Right lung (tissue), 5 donors: ENCODE measurements around the gene NPHP4. TPM values are rescaled to one million over a fixed set of nuclear protein-coding genes. Genes with fewer than 3 reads are reported as not detected.

Source experiments
- DNase-seq, 2 donors: peaks; one replicate each; pipeline ENCODE4 v3.0.0-alpha.2; 2013
- polyA plus RNA-seq, 5 donors: library from polyadenylated mRNA; unstranded; fragments of 120-200 nt; gene quantifications; one replicate each; pipeline versions ENCODE4 v1.2.1 to v1.2.3, GENCODE V29; 2013; ENCODE audit warnings: inconsistent platforms in 1 of 5, low replicate concordance in 1 of 5; ENCODE audit not compliant: insufficient read length in 5 of 5, insufficient read depth in 1 of 5

NPHP4 gene
- polyA plus RNA-seq, 5 donors, result 7.1 to 12.6 (median 9.9) TPM

DNA sequence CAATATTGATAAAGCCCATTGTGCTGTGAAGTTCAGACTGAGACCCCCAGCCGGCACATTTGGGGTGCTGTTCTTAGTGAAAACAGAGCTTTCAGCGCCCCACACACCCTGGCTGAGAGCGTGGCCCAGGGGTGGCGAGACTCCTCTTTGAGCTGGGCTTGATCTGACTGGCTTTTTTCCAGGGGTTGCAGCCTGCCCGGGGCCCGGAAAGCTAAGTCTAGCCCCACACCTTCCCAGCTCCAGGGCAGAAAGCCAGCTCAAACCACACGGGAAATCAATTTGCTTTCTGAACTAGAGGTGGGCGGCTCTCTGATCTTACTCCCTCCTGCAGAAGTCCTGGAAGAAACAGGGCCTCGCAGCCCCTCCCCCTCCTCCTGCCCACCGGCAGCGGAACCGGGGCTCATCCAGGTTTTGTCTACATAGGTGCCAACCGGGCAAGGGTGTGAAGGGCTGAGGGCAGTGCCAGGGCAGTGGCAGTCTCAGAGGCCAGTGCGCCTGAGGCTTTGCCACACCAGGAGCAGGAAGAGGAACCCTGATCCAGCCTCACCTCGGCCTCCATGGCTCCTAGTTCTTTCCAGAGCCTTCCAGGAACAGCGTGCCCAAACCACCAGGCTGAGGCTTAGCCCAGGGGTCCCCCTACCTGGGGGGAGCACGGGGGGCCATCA is 155.3 kb downstream of the NPHP4 start:
- DNase-seq, result no peak

DNA sequence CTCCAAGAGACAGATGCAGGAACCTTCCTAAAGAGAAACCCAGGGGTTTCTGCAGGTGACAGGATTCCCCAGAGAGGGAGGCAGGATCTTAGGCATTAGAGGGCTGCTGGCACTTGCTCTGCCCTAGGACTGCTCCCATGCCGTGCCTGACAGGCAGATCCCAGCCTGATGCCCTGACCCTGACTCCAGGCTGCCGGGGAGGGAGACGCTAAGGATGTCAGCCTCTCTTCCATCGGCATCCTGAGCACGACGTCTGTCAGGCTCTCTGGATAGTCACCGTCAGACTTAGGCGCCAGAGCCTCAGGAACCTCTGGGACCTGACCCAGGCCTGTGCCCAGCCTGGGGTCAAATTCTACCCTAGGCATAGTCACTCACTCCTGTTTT is 157.1 kb downstream of the NPHP4 start:
- DNase-seq, result no peak

DNA sequence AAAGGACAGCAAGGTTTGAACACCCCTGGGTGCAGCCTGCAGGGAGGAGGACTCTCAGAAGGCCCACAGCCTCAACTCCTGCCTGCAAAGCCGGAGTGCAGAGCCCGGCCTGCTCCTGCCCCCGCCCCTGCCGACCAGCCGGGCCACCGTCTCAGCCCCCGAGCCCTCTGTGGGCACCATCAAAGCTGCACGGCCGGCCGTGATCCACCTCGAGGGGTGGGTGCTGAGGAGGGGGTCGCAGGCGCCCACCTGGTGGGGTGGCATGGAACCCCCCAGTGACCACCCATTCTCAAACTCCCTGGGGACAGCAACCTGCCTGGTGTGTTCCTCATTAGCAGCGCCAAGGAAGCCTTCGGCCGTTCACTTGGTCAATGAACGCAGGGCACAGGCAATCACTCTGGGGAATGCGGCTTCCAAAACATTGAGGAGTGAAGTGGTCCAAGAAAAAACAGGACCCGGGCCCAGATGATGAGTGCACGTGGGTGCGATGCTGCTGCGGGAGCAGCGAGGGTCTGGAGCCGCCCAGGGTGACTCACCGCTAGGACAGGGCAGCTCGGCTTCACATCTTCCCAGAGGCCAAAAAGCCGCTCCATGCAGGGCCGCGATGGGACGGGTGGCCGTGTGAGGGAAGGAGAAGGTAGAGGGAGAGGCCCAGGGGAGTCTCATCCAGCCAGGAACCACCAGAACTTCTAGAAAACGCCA is 157.6 kb downstream of the NPHP4 start:
- DNase-seq, result no peak

DNA sequence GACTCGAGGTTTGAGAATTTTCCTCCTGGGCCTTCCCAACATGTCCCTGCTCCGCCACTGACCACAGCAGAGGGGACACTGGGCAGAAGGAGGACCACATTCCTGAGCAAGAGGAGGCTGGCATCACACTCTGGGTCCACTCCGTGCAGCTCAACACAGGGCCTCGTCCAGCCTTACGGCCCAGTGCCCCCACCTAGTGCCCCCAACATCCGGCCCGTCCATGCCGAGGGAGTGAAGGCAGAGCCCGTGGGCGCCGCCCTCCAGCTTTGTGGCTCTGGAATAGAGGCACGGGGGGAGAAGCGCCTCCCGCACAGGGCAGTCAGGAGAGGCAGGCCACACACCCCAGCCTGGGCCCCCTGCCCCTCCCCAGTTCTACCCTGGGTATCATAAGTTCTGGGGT is 158.3 kb downstream of the NPHP4 start:
- DNase-seq, result no peak

GRCh38 chr1:5832916-5833895 is 159.0 kb downstream of the NPHP4 start:
- DNase-seq, result no peak

- no peak for DNase-seq
Measured at GRCh38 chr1:5831600-5832335, 160.5 kb downstream of the NPHP4 start.

GRCh38 chr1:5830771-5831599 is 161.2 kb downstream of the NPHP4 start:
- DNase-seq, result no peak

DNA sequence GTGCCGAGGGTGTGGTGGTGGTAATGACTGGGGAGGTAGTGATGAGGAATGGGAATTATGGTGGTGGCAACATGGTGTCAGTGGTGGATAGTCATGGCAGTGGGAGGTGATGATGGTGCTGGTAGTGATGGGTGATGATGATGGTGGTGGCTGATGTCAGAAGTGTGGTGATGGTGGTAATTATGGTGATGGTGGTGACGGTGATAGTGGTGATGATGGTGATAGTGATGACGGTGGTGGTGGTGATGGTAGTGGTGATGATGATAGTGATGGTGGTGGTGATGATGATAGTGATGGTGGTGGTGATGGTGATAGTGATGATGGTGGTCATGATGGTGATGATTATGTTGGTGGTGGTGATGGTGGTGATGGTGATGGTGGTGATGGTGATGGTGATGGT is 162.8 kb downstream of the NPHP4 start:
- no peak for DNase-seq

GRCh38 chr1:5828308-5828935 is 163.8 kb downstream of the NPHP4 start:
- no peak for DNase-seq

- no peak for DNase-seq
Measured at GRCh38 chr1:5827516-5827915, 164.7 kb downstream of the NPHP4 start.

DNA sequence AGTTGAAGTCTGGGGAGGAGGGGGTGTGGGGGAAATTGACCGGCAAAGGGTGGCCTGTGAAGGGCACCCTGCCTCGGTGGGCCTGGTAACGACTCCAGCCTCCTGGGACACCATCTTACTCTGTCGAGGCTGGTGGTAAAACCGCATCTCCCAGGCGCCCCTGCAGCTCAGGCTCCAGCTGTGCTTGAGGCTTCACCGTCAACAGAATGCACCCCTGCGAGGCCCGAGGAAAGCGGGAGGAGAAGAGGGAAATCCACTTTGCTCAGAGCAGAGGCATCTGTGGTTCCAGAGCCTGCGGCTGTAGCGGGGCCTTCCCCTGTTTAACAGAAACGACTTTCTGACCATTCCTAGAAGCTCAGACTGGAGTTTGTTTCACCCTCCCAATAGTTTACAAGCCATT is 165.6 kb downstream of the NPHP4 start:
- no peak for DNase-seq

DNA sequence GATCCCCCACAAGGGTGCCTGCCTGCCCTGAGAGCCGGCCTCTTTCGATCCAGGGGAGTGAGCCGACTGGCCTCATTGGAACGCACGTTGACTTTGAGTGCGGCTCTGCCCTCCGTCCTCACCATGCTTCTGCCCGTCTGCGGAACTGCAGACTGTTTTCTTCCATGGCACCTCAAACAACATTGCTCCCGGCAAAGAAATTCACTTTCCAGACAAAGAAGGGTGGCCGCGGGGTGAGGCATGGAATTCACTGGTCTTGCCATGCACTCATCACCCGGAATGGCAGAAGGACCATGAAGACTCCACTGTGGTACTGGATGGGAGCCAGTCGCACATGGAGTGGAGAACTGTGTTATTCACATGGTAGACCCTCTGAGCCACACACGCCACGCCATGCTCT is 169.5 kb downstream of the NPHP4 start:
- DNase-seq, result no peak

DNA sequence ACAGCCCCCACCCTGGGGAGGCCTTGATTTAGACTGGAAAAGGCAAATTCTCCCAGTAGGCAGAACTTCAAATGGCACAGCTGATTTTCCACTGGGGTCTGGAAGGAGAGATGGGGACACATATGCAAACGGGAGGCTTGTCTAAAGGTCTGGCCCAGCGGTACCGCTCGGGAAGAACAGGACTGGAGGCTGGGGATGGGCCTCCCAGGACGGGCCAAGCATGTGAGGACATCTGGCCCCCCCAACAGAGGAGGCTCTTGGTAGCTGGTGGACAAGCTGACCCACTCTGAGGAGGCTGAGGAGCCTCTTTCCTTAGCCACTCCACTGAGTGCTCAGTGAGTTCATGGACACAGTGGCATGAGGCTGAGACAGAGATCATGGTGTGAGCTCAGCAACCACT is 170.0 kb downstream of the NPHP4 start:
- no peak for DNase-seq

- DNase-seq, result no peak
Measured at GRCh38 chr1:5821540-5822176, 170.6 kb downstream of the NPHP4 start.

- no peak for DNase-seq
Measured at GRCh38 chr1:5820026-5820421, 172.2 kb downstream of the NPHP4 start.

DNA sequence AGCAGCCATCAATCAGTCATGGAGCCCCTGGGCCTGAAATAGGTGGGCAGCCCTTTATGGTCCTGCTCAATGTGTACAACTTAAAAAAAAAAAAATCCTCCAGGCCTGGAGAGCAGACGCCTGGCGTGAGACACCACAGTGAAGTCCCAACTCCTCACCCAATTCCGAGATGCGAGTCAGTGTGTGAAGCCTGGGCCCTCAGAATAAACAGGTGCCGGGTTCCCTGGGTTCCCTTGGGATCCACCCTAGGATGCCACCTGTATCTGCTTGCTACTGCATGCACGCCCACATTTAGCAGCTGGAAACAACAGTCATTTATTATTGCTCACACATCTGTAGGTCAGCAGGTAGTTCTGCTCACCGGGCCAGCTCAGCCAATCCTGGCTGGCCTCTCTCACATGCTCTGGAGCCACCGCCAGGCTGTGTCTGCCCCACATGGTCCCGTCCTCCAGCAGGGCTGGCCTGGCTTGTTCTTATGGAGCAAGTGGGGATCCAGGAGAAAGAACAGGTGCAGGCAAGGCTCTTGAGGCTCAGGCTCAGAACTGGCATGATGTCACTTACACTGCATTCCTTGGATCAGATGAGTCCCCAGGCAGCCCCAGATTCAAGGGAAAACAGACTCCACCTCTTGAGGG is 172.7 kb downstream of the NPHP4 start:
- DNase-seq, result no peak

GRCh38 chr1:5818755-5819154 is 173.5 kb downstream of the NPHP4 start:
- DNase-seq, result no peak

DNA sequence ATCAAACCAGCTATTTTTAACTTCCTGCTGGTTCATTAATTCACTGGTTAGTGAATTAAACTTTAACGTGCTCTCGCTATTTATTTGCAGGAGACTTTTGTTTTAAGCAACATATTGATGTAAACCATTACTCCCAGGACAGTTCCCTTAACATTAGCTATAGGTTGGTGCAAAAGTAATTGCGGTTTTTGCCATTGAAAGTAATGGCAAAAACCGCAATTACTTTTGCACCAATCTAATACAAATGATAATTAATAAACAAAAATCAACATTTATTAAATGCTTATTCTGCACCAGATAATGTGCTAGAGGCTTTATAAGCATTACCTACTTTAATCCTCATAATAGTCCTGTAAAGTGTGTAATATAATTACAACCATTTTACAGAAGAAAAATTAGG is 176.5 kb downstream of the NPHP4 start:
- no peak for DNase-seq

- DNase-seq, result no peak
Measured at GRCh38 chr1:5815211-5815610, 177.0 kb downstream of the NPHP4 start.
